ENCODE measurements around the gene CASS4. TPM values are rescaled to one million over a fixed set of nuclear protein-coding genes. Genes with fewer than 3 reads are reported as not detected.

CASS4 gene
- total RNA-seq, 1 donor from 2014 or later = not detected

- Mint-ChIP-seq H3K36me3 (ENCODE audit: unreplicated experiment) (peaks cover 6% of the 10 kb centered on the region), H3K27ac (ENCODE audit: unreplicated experiment) (no peak overlapping the region), H3K4me3 (ENCODE audit: unreplicated experiment) (no peak overlapping the region), H3K9me3 (ENCODE audit: unreplicated experiment) (peaks cover 2% of the 10 kb centered on the region), H3K27me3 (ENCODE audit: unreplicated experiment) (peaks cover 2% of the 10 kb centered on the region), H3K4me1 (ENCODE audit: low read depth, unreplicated experiment) (peaks cover 10% of the 10 kb centered on the region)
- DNase-seq = no peak
- no peak for TF ChIP-seq CTCF (IDR thresholded peaks at IDR 0.05; ENCODE audit: partially characterized antibody, unreplicated experiment)
These were observed 42.9 kb upstream of the CASS4 start for GRCh38 chr20:56369179-56369578.

DNA sequence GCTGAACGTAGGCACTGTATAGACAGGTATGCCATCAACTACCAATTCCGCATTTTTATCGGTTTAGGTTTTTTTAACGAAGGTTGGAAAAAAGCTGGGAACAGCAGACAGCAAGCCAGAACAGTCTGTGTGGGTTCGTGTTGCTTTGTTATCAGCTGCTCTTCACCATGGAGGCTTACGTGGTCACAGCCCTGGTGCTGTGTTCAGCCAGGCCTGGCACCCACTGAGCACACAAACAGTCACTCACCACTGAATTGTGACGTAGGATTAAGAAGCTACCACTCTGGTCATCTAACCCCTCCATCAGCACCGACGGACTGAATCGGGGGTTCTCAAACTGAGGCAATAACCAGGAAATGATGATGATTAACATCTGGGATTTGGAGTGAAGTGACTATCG, 40.1 kb upstream of the CASS4 start:
- no peak overlapping the region for H3K4me3 Mint-ChIP-seq (ENCODE audit: unreplicated experiment)
- H3K36me3 Mint-ChIP-seq (ENCODE audit: unreplicated experiment) = peaks cover 2% of the 10 kb centered on the region
- no peak for DNase-seq
- peaks cover 2% of the 10 kb centered on the region for H3K27me3 Mint-ChIP-seq (ENCODE audit: unreplicated experiment)
- no peak overlapping the region for H3K27ac Mint-ChIP-seq (ENCODE audit: unreplicated experiment)
- peaks cover 10% of the 10 kb centered on the region for H3K4me1 Mint-ChIP-seq (ENCODE audit: low read depth, unreplicated experiment)
- no peak for TF ChIP-seq CTCF (IDR thresholded peaks at IDR 0.05; ENCODE audit: partially characterized antibody, unreplicated experiment)
- peaks cover 2% of the 10 kb centered on the region for H3K9me3 Mint-ChIP-seq (ENCODE audit: unreplicated experiment)

DNA sequence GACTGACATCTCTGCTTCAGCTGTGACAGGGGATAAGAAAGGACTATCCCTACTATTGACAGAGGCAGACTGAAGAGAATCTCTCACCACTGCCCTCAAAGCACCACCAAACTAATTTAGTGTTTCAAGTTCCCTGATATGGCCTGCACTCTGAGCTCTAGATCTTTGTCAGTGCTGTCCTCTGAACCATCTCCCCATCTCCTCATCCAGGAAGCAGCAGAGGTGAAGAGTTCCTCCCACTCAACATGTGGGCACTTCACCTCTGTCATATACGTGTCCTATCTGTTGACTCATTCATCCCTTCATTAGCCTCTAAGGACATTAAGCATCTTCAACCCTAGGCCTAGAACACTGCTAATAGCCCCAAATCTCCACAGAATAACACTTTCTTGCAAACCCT, 39.2 kb upstream of the CASS4 start:
- no peak for TF ChIP-seq CTCF (IDR thresholded peaks at IDR 0.05; ENCODE audit: partially characterized antibody, unreplicated experiment)
- no peaks in the 10 kb centered on the region for H3K36me3 Mint-ChIP-seq (ENCODE audit: unreplicated experiment)
- peaks cover 2% of the 10 kb centered on the region for H3K9me3 Mint-ChIP-seq (ENCODE audit: unreplicated experiment)
- no peak overlapping the region for H3K4me3 Mint-ChIP-seq (ENCODE audit: unreplicated experiment)
- peaks cover 10% of the 10 kb centered on the region for H3K4me1 Mint-ChIP-seq (ENCODE audit: low read depth, unreplicated experiment)
- no peak overlapping the region for H3K27ac Mint-ChIP-seq (ENCODE audit: unreplicated experiment)
- no peak for DNase-seq
- H3K27me3 Mint-ChIP-seq (ENCODE audit: unreplicated experiment) = peaks cover 2% of the 10 kb centered on the region

DNA sequence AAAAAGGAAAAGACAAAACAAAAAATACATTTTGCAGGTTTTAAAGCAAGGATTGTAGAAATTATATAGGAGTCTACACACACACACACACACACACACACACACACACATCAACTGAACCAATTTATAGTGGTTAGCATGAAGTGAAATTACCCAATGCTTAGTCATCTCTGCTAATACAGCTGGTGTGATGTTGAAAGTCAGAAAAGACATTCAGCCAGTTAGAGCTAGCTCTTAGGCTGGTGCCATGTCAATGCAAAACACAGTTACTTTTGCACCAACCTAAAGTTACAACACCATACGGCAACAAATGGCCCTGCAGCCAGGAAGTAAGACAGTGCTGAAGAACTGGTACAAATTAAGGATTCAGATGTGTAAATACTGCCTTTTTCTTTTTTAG, 38.1 kb upstream of the CASS4 start:
- Mint-ChIP-seq H3K36me3 (ENCODE audit: unreplicated experiment) (no peaks in the 10 kb centered on the region), H3K4me1 (ENCODE audit: low read depth, unreplicated experiment) (peaks cover 6% of the 10 kb centered on the region), H3K4me3 (ENCODE audit: unreplicated experiment) (no peak overlapping the region), H3K27ac (ENCODE audit: unreplicated experiment) (no peak overlapping the region), H3K9me3 (ENCODE audit: unreplicated experiment) (peaks cover 2% of the 10 kb centered on the region), H3K27me3 (ENCODE audit: unreplicated experiment) (no peaks in the 10 kb centered on the region)
- TF ChIP-seq CTCF (IDR thresholded peaks at IDR 0.05; ENCODE audit: partially characterized antibody, unreplicated experiment) = no peak
- DNase-seq = no peak

DNA sequence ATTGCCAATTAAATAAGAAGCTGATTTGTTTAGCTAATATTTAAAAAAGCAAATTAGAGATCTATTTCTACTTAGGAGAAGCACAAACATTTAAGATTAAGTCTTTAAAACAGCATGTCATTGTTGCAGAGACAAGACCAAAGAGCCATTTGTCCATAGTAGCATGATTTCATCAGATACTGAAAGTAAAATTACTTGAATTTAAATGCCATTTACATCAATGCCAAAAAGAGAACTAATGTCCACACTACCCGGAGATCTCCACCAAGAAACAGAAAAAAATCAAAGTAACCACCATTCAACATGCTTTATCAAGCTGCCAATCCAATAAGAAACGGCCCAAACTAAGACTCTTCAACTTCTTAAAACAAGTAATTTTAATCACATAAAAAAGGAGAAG, 35.7 kb upstream of the CASS4 start:
- no peak for DNase-seq
- no peak for TF ChIP-seq CTCF (IDR thresholded peaks at IDR 0.05; ENCODE audit: partially characterized antibody, unreplicated experiment)
- H3K4me3 Mint-ChIP-seq (ENCODE audit: unreplicated experiment) = no peak overlapping the region
- no peaks in the 10 kb centered on the region for H3K27me3 Mint-ChIP-seq (ENCODE audit: unreplicated experiment)
- H3K27ac Mint-ChIP-seq (ENCODE audit: unreplicated experiment) = no peak overlapping the region
- no peaks in the 10 kb centered on the region for H3K36me3 Mint-ChIP-seq (ENCODE audit: unreplicated experiment)
- no peaks in the 10 kb centered on the region for H3K4me1 Mint-ChIP-seq (ENCODE audit: low read depth, unreplicated experiment)
- no peaks in the 10 kb centered on the region for H3K9me3 Mint-ChIP-seq (ENCODE audit: unreplicated experiment)

Data from glutamatergic neuron (in vitro differentiated cells).